CD4-positive, alpha-beta T cell treated with Interleukin-15 for 4 hours (primary cell): ENCODE measurements around the gene PHF13.

Source experiments
- DNase-seq: peaks from one replicate; pipeline ENCODE4 v3.0.0-alpha.2; 2020; ENCODE audit warnings: low spot score

PHF13 gene

DNA sequence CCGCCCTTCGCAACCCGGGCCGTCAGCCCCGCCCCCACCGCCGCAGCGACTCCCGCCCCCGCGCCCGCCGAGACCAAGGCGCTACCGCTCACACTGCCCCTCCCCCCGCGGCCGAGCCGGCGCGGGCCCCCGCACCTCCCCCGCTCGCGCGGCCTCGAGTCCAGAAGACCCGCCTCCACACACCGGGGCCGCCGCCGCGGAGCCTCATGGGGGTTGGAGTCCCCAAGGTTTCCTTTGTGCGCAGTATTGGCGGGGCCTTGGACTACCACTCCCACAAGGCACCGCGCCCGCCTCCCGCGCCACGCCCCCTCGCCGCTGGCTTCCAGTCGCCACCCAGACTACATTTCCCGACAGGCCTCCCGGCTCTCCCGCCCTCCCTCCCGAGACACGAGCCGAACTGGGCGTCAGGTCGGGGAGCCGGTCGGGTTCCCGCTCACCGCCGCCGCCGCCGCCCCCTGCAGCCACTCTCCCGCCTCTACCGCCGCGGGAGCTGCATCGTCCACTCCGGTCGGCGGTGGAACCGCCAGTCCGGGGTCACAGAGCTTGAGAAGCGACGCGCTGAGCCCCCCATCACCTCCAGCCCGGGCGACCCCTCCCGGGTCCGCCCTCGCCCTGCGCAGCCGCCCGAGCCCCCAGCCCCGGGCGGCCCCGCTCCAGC lies at the start of gene PHF13:
Gene PHF13 (plus strand): TSS at position 371 of the 658 bp plus-strand sequence. CDS start 336 bp downstream, outside the sequence.
- peak; percentile 100 for DNase-seq

DNA sequence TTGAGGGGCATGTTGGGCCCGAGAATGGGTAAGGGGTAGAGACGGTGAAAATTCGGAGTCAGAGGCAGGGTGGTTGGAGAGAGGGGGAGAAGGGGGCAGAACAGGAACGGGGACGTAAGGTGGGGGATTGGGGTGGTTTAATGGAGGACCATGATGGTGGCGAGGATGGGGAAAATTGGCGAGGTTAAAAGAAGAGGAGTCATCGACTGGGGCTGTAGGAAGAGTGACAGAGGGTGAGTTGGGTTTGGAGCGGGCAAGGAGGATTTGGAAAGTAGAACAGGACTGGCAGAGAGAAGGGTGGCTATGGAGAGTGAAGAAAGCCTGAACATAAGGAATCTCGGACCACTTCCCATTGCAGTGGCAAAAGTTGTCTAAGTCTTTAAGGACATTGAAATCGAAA lies 44.5 kb upstream of the PHF13 start:
- no peak for DNase-seq

DNA sequence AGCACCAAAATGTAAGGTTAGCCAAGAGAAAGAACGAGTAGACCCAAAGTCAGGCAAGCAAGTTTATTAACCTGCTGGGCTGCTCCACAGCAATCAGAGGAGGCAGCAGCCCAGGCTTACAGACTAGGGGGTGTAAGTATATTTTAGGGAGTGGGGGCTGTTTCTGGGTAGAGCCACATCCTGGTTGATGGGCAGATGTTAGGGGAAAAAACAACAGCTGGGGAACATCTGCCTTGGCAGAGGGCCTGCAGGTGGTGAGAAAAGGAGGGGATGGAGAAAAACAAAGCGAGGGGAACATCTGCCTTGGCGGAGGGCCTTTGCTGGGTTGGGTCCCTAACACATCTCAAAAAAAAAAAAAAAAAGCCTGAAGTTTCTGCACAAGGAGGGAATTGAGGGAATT lies 43.4 kb upstream of the PHF13 start:
- DNase-seq = no peak

DNA sequence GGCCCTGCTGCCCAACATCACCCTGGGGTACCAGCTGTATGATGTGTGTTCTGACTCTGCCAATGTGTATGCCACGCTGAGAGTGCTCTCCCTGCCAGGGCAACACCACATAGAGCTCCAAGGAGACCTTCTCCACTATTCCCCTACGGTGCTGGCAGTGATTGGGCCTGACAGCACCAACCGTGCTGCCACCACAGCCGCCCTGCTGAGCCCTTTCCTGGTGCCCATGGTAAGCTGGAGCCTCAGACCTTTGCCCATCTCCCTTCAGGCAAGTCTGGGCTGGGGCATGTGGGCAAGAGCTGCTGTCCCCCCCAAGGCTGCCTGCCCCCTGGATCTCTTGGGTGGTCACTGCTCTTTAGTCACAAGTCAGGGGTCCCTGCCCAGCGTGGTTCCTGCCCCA lies 42.5 kb upstream of the PHF13 start:
- no peak for DNase-seq

DNA sequence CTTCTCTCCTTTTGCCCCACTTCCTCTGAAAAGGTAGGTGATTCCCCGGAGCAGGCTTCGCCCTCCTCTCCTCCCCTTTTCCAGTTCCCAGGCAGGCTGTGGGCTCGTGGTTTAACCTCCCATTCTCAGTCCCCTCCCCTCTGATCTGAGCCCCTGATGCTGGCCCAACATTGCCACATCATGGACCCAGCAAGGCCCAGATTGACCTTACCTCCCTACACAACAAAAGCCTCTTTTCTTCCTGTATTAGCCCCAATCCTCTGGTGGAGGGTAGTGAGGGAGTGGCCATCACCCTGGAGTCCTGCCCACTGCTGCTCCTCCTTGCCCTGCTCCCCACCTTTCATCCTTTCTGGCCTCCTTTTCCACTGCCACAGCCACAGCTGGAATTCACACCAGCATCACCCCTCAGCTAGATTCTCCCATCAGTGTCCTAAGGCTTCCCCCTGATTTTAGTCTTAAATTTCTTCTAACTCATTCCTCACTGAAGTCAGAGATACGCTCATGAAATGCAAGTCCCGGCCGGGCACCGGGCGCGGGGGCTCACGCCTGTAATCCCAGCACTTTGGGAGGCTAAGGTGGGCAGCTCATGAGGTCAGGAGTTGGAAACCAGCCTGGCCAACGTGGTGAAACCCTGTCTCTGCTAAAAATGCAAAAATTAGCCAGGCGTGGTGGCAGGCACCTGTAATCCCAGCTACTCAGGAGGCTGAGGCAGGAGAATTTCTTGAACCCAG lies 40.7 kb upstream of the PHF13 start:
- DNase-seq = no peak

DNA sequence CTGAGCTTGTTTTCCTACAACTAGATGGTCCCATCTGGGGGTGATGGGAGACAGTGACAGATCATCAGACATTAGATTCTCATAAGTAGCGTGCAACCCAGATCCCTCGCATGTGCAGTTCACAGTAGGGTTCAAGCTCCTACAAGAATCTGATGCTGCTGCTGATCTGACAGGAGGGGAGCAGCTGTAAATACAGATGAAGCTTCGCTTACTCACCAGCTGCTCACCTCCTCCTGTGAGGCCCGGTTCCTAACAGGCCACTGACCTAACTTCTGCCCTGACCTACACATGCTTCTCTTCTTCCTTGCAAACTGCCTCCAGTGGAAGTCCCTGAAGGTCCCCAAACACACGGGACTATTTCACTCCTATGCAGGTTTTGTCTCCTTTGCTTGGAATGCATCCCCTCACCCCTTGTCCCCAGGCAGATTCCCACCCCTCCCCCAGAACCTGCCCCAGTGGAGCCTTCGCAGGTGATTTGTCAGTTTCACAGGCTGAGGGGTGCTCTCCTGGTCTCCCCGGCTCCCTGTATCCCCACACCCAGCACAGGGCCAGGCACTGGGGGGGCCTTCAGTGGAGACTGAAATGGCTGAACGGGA lies 39.4 kb upstream of the PHF13 start:
- DNase-seq = no peak

DNA sequence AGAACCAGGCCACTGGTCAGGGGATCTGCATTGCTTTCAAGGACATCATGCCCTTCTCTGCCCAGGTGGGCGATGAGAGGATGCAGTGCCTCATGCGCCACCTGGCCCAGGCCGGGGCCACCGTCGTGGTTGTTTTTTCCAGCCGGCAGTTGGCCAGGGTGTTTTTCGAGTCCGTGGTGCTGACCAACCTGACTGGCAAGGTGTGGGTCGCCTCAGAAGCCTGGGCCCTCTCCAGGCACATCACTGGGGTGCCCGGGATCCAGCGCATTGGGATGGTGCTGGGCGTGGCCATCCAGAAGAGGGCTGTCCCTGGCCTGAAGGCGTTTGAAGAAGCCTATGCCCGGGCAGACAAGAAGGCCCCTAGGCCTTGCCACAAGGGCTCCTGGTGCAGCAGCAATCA lies 38.7 kb upstream of the PHF13 start:
- DNase-seq = no peak

DNA sequence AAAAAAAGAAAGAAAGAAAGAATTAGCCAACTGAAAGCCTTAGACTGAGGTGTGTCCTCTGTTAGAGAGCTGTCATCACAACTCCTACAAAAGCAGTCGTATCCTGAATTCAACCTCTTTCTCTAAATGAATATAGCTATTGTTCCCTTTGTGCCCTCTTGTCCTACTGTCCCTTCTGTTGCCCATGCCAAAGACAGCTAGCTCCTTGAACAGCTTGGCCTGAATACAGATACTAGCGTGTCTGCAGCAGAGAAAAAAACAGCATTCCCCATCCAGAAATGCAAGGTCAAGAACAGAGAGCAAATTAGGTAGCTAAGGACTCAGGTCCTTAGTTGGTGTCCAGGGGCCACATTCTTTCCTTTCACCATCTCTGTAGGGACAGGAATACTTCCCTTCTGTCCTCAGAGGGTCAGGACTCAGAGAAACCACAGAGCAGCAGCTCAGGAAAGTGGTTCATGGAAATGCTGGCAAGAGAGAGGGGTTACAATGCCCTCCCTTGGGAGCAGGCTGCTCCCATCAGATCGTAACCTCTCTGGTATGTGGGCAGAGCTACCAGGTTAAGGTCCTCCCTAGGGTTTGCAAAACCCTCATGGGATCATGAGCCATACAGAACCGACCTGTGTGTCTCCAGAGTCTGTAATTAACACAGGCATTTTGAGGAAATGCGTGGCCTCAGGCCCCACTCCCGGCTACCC lies 35.6 kb upstream of the PHF13 start:
- no peak for DNase-seq

DNA sequence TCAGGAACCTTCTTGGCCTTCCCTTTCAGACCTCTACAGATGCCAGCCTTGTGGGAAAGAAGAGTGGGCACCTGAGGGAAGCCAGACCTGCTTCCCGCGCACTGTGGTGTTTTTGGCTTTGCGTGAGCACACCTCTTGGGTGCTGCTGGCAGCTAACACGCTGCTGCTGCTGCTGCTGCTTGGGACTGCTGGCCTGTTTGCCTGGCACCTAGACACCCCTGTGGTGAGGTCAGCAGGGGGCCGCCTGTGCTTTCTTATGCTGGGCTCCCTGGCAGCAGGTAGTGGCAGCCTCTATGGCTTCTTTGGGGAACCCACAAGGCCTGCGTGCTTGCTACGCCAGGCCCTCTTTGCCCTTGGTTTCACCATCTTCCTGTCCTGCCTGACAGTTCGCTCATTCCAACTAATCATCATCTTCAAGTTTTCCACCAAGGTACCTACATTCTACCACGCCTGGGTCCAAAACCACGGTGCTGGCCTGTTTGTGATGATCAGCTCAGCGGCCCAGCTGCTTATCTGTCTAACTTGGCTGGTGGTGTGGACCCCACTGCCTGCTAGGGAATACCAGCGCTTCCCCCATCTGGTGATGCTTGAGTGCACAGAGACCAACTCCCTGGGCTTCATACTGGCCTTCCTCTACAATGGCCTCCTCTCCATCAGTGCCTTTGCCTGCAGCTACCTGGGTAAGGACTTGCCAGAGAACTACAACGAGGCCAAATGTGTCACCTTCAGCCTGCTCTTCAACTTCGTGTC lies 34.7 kb upstream of the PHF13 start:
- no peak for DNase-seq

DNA sequence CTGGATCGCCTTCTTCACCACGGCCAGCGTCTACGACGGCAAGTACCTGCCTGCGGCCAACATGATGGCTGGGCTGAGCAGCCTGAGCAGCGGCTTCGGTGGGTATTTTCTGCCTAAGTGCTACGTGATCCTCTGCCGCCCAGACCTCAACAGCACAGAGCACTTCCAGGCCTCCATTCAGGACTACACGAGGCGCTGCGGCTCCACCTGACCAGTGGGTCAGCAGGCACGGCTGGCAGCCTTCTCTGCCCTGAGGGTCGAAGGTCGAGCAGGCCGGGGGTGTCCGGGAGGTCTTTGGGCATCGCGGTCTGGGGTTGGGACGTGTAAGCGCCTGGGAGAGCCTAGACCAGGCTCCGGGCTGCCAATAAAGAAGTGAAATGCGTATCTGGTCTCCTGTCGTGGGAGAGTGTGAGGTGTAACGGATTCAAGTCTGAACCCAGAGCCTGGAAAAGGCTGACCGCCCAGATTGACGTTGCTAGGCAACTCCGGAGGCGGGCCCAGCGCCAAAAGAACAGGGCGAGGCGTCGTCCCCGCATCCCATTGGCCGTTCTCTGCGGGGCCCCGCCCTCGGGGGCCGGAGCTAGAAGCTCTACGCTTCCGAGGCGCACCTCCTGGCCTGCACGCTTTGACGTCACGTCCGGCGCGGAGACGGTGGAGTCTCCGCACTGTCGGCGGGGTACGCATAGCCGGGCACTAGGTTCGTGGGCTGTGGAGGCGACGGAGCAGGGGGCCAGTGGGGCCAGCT lies 34.0 kb upstream of the PHF13 start, which contains the start of gene ZBTB48:
Gene ZBTB48 (plus strand): TSS at position 621 of the 745 bp plus-strand sequence. CDS start 616 bp downstream, outside the sequence.
- DNase-seq = peak; percentile 97

DNA sequence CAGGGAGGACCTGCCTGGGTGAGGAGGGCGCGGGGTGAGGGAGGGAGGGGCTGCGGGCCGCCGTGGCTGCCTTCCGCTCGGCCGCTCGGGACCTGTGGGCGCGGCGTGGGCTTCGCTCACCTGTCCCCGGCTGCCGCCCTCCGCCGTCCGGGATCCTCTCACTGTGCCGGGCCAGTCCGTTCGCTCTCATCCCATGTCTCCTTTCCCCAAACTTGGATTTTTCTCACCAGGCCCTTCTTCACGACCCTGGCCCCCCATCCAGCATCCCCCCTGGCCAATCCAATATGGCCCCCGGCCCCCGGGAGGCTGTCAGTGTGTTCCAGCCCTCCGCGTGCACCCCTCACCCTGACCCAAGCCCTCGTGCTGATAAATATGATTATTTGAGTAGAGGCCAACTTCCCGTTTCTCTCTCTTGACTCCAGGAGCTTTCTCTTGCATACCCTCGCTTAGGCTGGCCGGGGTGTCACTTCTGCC lies 33.4 kb upstream of the PHF13 start:
- DNase-seq = no peak

DNA sequence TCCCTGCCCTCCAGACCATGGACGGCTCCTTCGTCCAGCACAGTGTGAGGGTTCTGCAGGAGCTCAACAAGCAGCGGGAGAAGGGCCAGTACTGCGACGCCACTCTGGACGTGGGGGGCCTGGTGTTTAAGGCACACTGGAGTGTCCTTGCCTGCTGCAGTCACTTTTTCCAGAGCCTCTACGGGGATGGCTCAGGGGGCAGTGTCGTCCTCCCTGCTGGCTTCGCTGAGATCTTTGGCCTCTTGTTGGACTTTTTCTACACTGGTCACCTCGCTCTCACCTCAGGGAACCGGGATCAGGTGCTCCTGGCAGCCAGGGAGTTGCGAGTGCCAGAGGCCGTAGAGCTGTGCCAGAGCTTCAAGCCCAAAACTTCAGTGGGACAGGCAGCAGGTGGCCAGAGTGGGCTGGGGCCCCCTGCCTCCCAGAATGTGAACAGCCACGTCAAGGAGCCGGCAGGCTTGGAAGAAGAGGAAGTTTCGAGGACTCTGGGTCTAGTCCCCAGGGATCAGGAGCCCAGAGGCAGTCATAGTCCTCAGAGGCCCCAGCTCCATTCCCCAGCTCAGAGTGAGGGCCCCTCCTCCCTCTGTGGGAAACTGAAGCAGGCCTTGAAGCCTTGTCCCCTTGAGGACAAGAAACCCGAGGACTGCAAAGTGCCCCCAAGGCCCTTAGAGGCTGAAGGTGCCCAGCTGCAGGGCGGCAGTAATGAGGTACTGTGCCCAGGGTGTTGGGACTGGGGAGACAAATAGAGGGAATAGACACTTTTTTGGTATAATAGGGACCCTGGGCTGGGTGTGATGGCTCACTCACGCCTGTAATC lies 32.7 kb upstream of the PHF13 start:
- no peak for DNase-seq

DNA sequence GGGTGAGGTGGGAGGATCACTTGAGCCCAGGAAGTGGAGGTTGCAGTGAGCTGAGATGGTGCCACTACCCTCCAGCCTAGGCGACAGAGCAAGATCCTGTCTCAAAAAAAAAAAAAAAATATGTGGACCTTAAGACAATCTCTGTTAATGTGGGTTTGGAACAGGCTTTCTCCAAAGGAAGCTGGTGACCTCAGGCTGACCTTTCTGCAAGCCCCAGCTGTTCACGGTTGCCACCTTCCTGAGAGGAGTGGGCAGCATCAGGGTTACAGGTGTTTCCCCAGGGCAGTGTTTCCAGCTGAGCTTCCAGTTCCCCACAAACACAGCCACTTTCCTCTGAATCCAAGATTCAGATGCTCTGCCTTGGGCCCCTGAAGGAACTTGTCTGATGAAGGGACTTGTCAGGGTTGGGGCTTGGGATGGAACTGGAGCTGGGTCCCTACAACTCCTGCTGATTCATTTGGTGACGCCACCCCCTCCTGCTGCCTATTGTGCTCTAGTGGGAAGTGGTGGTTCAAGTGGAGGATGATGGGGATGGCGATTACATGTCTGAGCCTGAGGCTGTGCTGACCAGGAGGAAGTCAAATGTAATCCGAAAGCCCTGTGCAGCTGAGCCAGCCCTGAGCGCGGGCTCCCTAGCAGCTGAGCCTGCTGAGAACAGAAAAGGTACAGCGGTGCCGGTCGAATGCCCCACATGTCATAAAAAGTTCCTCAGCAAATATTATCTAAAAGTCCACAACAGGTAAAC lies 31.8 kb upstream of the PHF13 start:
- no peak for DNase-seq

DNA sequence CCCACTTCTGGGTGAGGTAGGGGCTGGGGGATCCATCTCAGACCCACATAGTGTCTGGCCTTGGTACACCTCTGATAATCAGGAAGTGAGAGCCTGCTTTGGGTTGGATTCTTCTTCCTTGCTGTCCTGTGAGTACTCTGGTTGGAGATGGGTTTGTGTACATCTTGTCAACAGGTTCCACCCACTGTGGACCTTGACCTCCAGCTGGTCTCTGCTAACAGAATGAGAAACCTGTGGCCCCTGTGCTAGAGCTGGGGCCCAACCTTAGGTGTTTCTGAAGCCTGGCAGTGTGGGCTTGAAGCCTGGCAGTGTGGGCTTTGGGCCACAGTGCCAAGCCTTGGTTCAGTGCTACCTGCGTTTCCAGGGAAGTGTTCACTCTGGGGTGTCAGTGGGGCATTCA lies 31.2 kb upstream of the PHF13 start:
- DNase-seq = no peak

DNA sequence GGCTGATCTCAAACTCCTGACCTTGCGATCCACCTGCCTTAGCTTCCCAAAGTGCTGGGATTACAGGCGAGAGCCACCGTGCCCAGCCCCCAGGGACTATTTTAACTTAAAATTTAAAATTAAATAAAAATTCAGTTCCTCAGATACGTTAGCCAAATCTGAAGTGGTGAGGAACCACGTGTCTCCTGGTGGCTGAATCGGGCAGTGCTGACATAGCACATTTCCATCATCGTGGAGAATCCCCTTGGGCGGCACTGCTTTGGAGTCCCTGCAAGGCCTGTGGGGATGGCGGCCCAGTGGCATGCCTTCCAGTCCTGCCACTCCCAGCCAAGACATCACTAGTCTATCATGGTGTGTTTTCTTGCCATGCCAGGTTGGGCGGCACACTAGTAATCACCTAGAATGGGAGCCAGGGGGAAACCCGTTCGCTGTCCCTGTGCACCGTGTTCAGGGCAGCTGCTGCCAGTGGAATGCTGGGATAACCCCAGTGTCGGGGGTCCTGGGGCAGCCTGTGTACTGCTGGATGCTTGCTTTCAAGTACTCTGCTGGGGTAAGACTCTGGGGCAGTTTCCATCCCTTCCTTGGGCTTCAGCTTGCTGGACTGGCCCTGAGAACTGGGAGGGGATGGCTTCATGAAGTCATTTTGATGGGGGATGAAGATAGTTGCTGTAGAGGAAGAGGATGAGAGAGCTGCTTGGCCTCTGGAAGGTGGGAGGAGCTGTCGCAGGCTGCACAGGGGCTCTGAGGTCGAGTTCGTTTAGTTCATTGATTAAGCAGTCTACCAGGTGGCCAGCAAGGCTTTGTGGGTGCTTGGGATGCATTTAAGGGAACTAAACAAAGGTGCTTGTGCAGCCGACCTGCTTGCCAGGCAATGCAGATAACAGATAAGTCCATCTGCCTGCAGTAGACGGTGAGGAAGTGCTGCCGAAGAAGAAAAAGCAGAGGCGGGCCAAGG lies 29.1 kb upstream of the PHF13 start:
- DNase-seq = no peak

DNA sequence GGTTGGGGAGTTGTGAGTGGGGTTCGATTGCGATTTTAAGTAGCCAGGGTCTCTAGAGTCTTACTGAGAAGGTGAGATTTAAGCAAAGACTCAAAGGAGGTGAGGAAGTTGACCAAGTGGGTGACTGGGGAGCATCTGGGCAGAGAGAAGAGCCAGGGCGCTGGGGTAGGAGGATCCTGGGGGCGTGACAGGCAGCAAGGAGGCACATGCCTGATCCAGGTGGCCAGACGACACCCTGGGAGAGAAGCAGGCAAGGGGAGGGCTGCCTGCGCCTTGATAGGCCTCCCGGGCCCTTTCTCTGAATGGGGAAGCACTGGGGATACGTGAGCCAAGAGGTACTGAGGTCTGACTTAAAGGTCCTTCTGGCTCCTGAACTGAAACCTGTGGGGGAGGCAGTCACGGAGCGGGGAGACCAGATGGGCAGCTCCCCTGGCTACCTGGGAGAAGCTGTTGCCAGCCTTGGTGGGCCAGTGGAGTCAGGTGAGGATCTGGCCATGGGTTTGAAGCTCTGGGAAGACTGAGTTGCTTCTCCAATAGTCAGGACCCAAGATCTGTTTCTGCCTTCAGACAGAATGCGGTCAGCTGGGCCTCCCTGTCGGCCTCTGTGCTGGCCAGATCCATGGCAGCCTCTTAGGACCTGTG lies 28.3 kb upstream of the PHF13 start:
- DNase-seq = no peak

DNA sequence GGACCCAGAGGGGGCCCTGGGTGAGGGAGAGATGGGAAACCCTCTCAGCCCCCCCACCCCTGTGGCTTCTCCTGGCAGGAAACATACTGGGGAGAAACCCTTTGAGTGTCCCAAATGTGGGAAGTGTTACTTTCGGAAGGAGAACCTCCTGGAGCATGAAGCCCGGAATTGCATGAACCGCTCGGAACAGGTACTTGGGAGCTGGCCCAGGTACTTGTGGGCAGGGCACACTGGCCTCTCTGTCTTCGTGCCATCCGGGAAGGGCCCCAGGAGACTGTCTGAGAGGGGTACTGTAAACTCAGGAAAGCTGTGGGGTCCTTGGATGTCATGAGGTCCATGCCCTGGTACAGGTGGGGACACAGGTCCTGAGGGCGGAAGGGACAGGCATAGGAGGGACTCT lies 27.7 kb upstream of the PHF13 start:
- no peak for DNase-seq

DNA sequence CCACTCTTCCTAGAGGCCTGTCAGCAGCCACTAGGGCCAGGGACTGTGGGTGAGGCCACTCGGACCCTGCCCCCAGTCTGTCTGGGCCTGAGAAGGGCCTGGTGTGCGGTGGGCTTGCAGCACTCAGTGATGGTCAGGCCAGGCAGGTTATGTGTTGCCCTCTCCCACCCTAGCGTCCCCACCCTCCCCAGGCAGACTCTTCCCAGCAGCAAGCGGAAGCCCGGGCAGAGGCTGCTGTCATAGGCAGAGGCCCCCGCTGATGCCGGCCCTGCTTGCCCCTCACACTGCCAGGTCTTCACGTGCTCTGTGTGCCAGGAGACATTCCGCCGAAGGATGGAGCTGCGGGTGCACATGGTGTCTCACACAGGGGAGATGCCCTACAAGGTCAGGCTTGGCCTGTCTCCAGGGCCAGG lies 27.1 kb upstream of the PHF13 start:
- no peak for DNase-seq
